H1 (cell line): Measurements from ENCODE around the gene HIPK2. TPM values are rescaled to one million over a fixed set of nuclear protein-coding genes. Genes with fewer than 3 reads are reported as not detected.

Experiments
- CTCF ChIA-PET: fragments of 300-600 bp; sonication (Branson Sonifier 250); formaldehyde crosslinking; loops from one replicate; lab custom pipeline; 2021; ENCODE audit not compliant: partially characterized antibody; lab: Charles Lee
- POLR2A ChIA-PET: fragments of 300-600 bp; sonication (Branson Sonifier 250); formaldehyde crosslinking; loops from one replicate; lab custom pipeline; 2021; ENCODE audit warnings: inconsistent platforms; ENCODE audit not compliant: partially characterized antibody; lab: Charles Lee
- DNase-seq, 2 experiments: peaks; one replicate each; pipeline versions ENCODE4 v3.0.0 to v3.0.0-alpha.2; 2010 to 2022; ENCODE audit warnings: low spot score in 2 of 2, low read depth in 1 of 2, mixed read lengths in 1 of 2
- FAIRE-seq: peaks from 2 replicates; lab custom pipeline; 2011; peaks lifted over from hg19 to GRCh38; lab: Jason Lieb, UNC
- H2AFZ ChIP-seq: 2 replicates; pipeline ENCODE4 v1.8.1; 2012; ENCODE audit warnings: low read length, inconsistent platforms
- H2AK5ac ChIP-seq: 2 replicates; pipeline ENCODE4 v1.6.1; 2013; ENCODE audit warnings: low read depth, low read length
- H2BK120ac ChIP-seq: replicated peaks from 2 replicates; pipeline ENCODE3; 2013; ENCODE audit warnings: low read depth, low read length, inconsistent platforms
- H2BK12ac ChIP-seq: 2 replicates; pipeline ENCODE4 v1.6.1; 2013; ENCODE audit warnings: low read depth, low read length
- H2BK15ac ChIP-seq: 2 replicates; pipeline ENCODE4 v1.6.1; 2013; ENCODE audit warnings: low read length
- H2BK20ac ChIP-seq: 2 replicates; pipeline ENCODE4 v1.6.1; 2013; ENCODE audit warnings: low read length
- H2BK5ac ChIP-seq: 2 replicates; pipeline ENCODE4 v1.6.1; 2013; ENCODE audit warnings: low read depth, low read length
- H3K14ac ChIP-seq: 2 replicates; pipeline ENCODE4 v1.6.1; 2013; ENCODE audit warnings: inconsistent platforms; ENCODE audit not compliant: insufficient read length
- H3K18ac ChIP-seq: 2 replicates; pipeline ENCODE4 v1.6.1; 2013; ENCODE audit warnings: low read length; ENCODE audit errors: extremely low read depth
- H3K23ac ChIP-seq: 2 replicates; pipeline ENCODE4 v1.6.1; 2013; ENCODE audit warnings: inconsistent platforms; ENCODE audit not compliant: insufficient read length
- H3K23me2 ChIP-seq: 2 replicates; pipeline ENCODE4 v1.6.1; 2013; ENCODE audit warnings: low read depth, low read length
- H3K27ac ChIP-seq: 2 replicates; pipeline ENCODE4 v1.6.1; 2011; ENCODE audit warnings: low read depth, low read length, inconsistent platforms
- H3K27me3 ChIP-seq, 4 experiments: replicated peaks in 1 of 4; 1 replicate in 1 of 4; 2 replicates in 3 of 4; pipeline versions ENCODE4 v1.6.1 to v1.8.1; 2011 to 2013; ENCODE audit warnings: low read length in 3 of 4, mild to moderate bottlenecking in 3 of 4, inconsistent platforms in 2 of 4, mixed read lengths in 2 of 4, moderate library complexity in 1 of 4; ENCODE audit not compliant: control insufficient read depth in 3 of 4, insufficient read depth in 3 of 4; ENCODE audit errors: extremely low read depth in 1 of 4
- H3K36me3 ChIP-seq, 4 experiments: 2 replicates each; pipeline versions ENCODE4 v1.6.1 to v1.8.1; 2011 to 2013; ENCODE audit warnings: mild to moderate bottlenecking in 4 of 4, low read length in 3 of 4, moderate library complexity in 2 of 4, control low read depth in 1 of 4, inconsistent platforms in 1 of 4; ENCODE audit not compliant: insufficient read depth in 4 of 4, control insufficient read depth in 2 of 4
- H3K4ac ChIP-seq: replicated peaks from 2 replicates; pipeline ENCODE3; 2013; ENCODE audit warnings: low read length, low read depth, mixed read lengths, inconsistent platforms; ENCODE audit not compliant: insufficient read length
- H3K4me1 ChIP-seq, 4 experiments: replicated peaks in 1 of 4; 1 replicate in 1 of 4; 2 replicates in 3 of 4; pipeline versions ENCODE4 v1.6.1 to v1.8.1; 2011 to 2013; ENCODE audit warnings: low read length in 3 of 4, inconsistent platforms in 2 of 4, mixed read lengths in 1 of 4; ENCODE audit not compliant: insufficient read depth in 4 of 4, control insufficient read depth in 3 of 4
- H3K4me2 ChIP-seq, 2 experiments: 2 replicates each; pipeline versions ENCODE4 v1.6.1 to v1.8.1; 2011 to 2013; ENCODE audit warnings: low read depth in 2 of 2, low read length in 2 of 2, control low read depth in 1 of 2, inconsistent platforms in 1 of 2, mild to moderate bottlenecking in 1 of 2; ENCODE audit not compliant: insufficient read depth in 1 of 2
- H3K4me3 ChIP-seq, 4 experiments: fragments of 200-600, 300-600 bp in 1 of 4; sonication (generic), shearing (Covaris generic), sonication (Bioruptor Twin) in 1 of 4; 2 replicates each; pipeline versions ENCODE4 v1.5.1 to v1.8.1; 2011 to 2016; ENCODE audit warnings: low read length in 4 of 4, low read depth in 3 of 4, control low read depth in 2 of 4, inconsistent platforms in 2 of 4, mild to moderate bottlenecking in 2 of 4, mixed read lengths in 1 of 4, moderate library complexity in 1 of 4; ENCODE audit not compliant: insufficient read depth in 2 of 4; ENCODE audit errors: extremely low read depth in 1 of 4
- H3K56ac ChIP-seq: replicated peaks from 2 replicates; pipeline ENCODE3; 2013; ENCODE audit warnings: low read depth, mild to moderate bottlenecking, mixed read lengths, low read length, inconsistent platforms; ENCODE audit not compliant: insufficient read length
- H3K79me1 ChIP-seq: 2 replicates; pipeline ENCODE4 v1.6.1; 2013; ENCODE audit warnings: low read depth, low read length, control low read depth
- H3K79me2 ChIP-seq, 2 experiments: 2 replicates each; pipeline versions ENCODE4 v1.6.1 to v1.8.1; 2012 to 2013; ENCODE audit warnings: low read length in 2 of 2, mild to moderate bottlenecking in 2 of 2, inconsistent platforms in 1 of 2; ENCODE audit not compliant: insufficient read depth in 2 of 2, control insufficient read depth in 1 of 2
- H3K9ac ChIP-seq, 4 experiments: replicated peaks in 1 of 4; 1 replicate in 1 of 4; 2 replicates in 3 of 4; pipeline versions ENCODE4 v1.6.1 to v1.8.1; 2011 to 2013; ENCODE audit warnings: low read depth in 3 of 4, low read length in 3 of 4, control low read depth in 2 of 4, mild to moderate bottlenecking in 2 of 4, moderate library complexity in 2 of 4, inconsistent platforms in 1 of 4; ENCODE audit errors: extremely low read depth in 1 of 4
- H3K9me3 ChIP-seq, 2 experiments: 2 replicates each; pipeline versions ENCODE4 v1.6.1 to v1.8.1; 2012 to 2013; ENCODE audit warnings: mild to moderate bottlenecking in 2 of 2, moderate library complexity in 2 of 2, control low read depth in 1 of 2, inconsistent platforms in 1 of 2, low read depth in 1 of 2, low read length in 1 of 2, mixed read lengths in 1 of 2; ENCODE audit not compliant: insufficient read depth in 2 of 2
- H4K20me1 ChIP-seq, 2 experiments: replicated peaks in 1 of 2; 2 replicates each; pipeline versions ENCODE3 to v1.8.1; 2011 to 2013; ENCODE audit warnings: inconsistent platforms in 2 of 2, low read length in 2 of 2, mild to moderate bottlenecking in 1 of 2; ENCODE audit not compliant: insufficient read depth in 2 of 2, control insufficient read depth in 1 of 2
- H4K5ac ChIP-seq: 2 replicates; pipeline ENCODE4 v1.6.1; 2013; ENCODE audit warnings: low read length, low read depth, mixed read lengths, inconsistent platforms; ENCODE audit not compliant: insufficient read length
- H4K8ac ChIP-seq: 2 replicates; pipeline ENCODE4 v1.8.0; 2013; ENCODE audit warnings: mild to moderate bottlenecking, moderate library complexity, low read length, inconsistent platforms; ENCODE audit not compliant: insufficient read depth; ENCODE audit errors: extremely low read depth
- H4K91ac ChIP-seq: replicated peaks from 2 replicates; pipeline ENCODE3; 2013; ENCODE audit warnings: low read length, mixed read lengths, inconsistent platforms; ENCODE audit not compliant: insufficient read length
- TBP ChIP-seq: IDR thresholded peaks from 2 replicates; pipeline ENCODE4 v1.6.1; 2011; ENCODE audit warnings: low read depth, low read length, improper control_type of control experiment
- WGBS, 2 experiments: shearing (Covaris generic) in 1 of 2; methylation state at CpG; one replicate each; pipeline versions ENCODE4 v1.1.6 to v1.1.7; 2013 to 2015; ENCODE audit warnings: low lambda C conversion rate in 2 of 2, mixed read lengths in 2 of 2, inconsistent platforms in 1 of 2, low coverage in 1 of 2, missing lambda C conversion rate in 1 of 2; ENCODE audit not compliant: insufficient replicate concordance in 2 of 2, insufficient coverage in 1 of 2, insufficient read length in 1 of 2; ENCODE audit errors: extremely low coverage in 1 of 2, missing lambda C conversion rate in 1 of 2; 5-methylcytosine and 5-hydroxymethylcytosine counted together
- polyA plus RNA-seq, 7 experiments: library from polyadenylated mRNA; depleted of rRNA in 3 of 7; stranded (reverse) in 5 of 7; unstranded in 2 of 7; fragments of >200 nt in 5 of 7; fragments of 200-250 nt in 2 of 7; gene quantifications; 1 replicate in 5 of 7; 2 replicates in 1 of 7; 4 replicates in 1 of 7; pipeline versions ENCODE4 v1.2.1 to v1.2.3, GENCODE V29; 2011 to 2013; ENCODE audit warnings: missing spikeins in 2 of 7, mixed read lengths in 2 of 7
- total RNA-seq: library from RNA; stranded (reverse); fragmentation: NEBNext Ultra II Directional; extraction: Animal tissue kit (Norgen Biotek cat#: 25700); gene quantifications from 2 replicates; pipeline ENCODE4 v1.2.1, GENCODE V29; 2021

HIPK2 gene
- total and polyA plus RNA-seq, 2 of the 8 experiments (the other 6 are each of a cell fraction or from before 2014, with no cell fraction given): 8.3 to 24.3 TPM

- POLR2A ChIA-PET: interaction anchor here (1.3 kb wide), 1 partner anchor 14 kb away, joined by 3 read pairs; no protein-coding TSS in a partner anchor
- H4K5ac ChIP-seq: no peak overlapping the region
- no peak overlapping the region for H3K56ac ChIP-seq
- no peak overlapping the region for H3K27ac ChIP-seq
- no peak overlapping the region for H4K91ac ChIP-seq
- no peaks in the 10 kb centered on the region for H3K79me1 ChIP-seq
- no peaks in the 10 kb centered on the region for H4K20me1 ChIP-seq
- DNase-seq: no peak
- peak overlapping the region; percentile 5 for H2BK120ac ChIP-seq
- H3K4me1 ChIP-seq: peaks cover 11 to 33% (median 20%) of the 10 kb centered on the region in 4 experiments
- H3K9ac ChIP-seq: no peak overlapping the region
- peak overlapping the region; percentile 46; the same call in 1 of the 2 replicates for H4K8ac ChIP-seq
- H2BK5ac ChIP-seq: no peak overlapping the region
- 83% methylated on average over 15 of the region's 15 CpGs; no CpG with 5 or more reads in 1 of the 2 experiments for WGBS, 2 experiments
- peaks cover 0 to 15% (median 4%) of the 10 kb centered on the region in 4 experiments; a peak in 5 of 8 replicates for H3K36me3 ChIP-seq
- H2AFZ ChIP-seq: no peak overlapping the region
- TF ChIP-seq TBP: no peak
- TF ChIP-seq, all 59 proteins: peak for 0
- H3K79me2 ChIP-seq: no peaks in the 10 kb centered on the region
- H3K18ac ChIP-seq: no peak overlapping the region; the same call in 1 of the 2 replicates
- H2BK12ac ChIP-seq: no peak overlapping the region
- no peak overlapping the region for H2BK15ac ChIP-seq
- H3K23ac ChIP-seq: no peak overlapping the region
- no peaks in the 10 kb centered on the region for H3K9me3 ChIP-seq
- H3K14ac ChIP-seq: no peak overlapping the region
- CTCF ChIA-PET: interaction anchor here (0.6 to 2.2 kb wide), 8 partner anchors 12 to 289 kb away, joined by 3 to 7 read pairs (median 4); no protein-coding TSS in a partner anchor
- H3K4me2 ChIP-seq: no peak overlapping the region
- no peak overlapping the region for H3K4me3 ChIP-seq
- H2AK5ac ChIP-seq: no peak overlapping the region
- no peak overlapping the region for H2BK20ac ChIP-seq
- H3K27me3 ChIP-seq: no peaks in the 10 kb centered on the region
- H3K23me2 ChIP-seq: no peaks in the 10 kb centered on the region
- FAIRE-seq: no peak
- no peak overlapping the region for H3K4ac ChIP-seq
These were observed 64.2 kb downstream of the HIPK2 start for GRCh38 chr7:139713526-139714162.
